CD4-positive, alpha-beta T cell (primary cell): ENCODE results near the gene CLCN2. TPM values are rescaled to one million over a fixed set of nuclear protein-coding genes. Genes with fewer than 3 reads are reported as not detected.

ENCODE experiments used
- ATAC-seq: fragments of 200-7000 bp; cut with Tn5 transposase; one replicate; pipeline ENCODE4 v1.10.0; 2022; ENCODE audit warnings: mild to moderate bottlenecking; ENCODE audit not compliant: poor library complexity
- CTCF ChIA-PET: fragments of 350-600 bp; sonication (Branson Sonifier 250); formaldehyde crosslinking; loops from one replicate; lab custom pipeline; 2021; ENCODE audit warnings: antibody characterized with exemption, inconsistent platforms; lab: Charles Lee
- POLR2A ChIA-PET: fragments of 350-600 bp; sonication (Branson Sonifier 250); formaldehyde crosslinking; loops from one replicate; lab custom pipeline; 2021; ENCODE audit warnings: antibody characterized with exemption, inconsistent platforms; lab: Charles Lee
- DNase-seq, 14 experiments: peaks; one replicate each; pipeline ENCODE4 v3.0.0-alpha.2; 2013 to 2020; ENCODE audit warnings: mixed read lengths in 2 of 14
- H3K27ac ChIP-seq, 2 donors: one replicate each; pipeline versions ENCODE4 v1.5.1 to v1.7.0; 2013; ENCODE audit warnings: low read length in 2 of 2, low read depth in 1 of 2, mild to moderate bottlenecking in 1 of 2
- H3K27me3 ChIP-seq, 2 experiments: 1 replicate in 1 of 2; 2 replicates in 1 of 2; pipeline versions ENCODE4 v1.6.1 to v1.7.0; 2013; ENCODE audit warnings: low read length in 2 of 2, control low read depth in 1 of 2, mild to moderate bottlenecking in 1 of 2, moderate library complexity in 1 of 2; ENCODE audit not compliant: insufficient read depth in 2 of 2, control insufficient read depth in 1 of 2
- H3K36me3 ChIP-seq: one replicate; pipeline ENCODE4 v1.6.1; 2013; ENCODE audit warnings: low read length, control low read depth; ENCODE audit not compliant: insufficient read depth
- H3K4me1 ChIP-seq: one replicate; pipeline ENCODE4 v1.6.1; 2013; ENCODE audit warnings: low read length, control low read depth; ENCODE audit not compliant: insufficient read depth
- H3K4me3 ChIP-seq: one replicate; pipeline ENCODE4 v1.5.1; 2013; ENCODE audit warnings: mild to moderate bottlenecking, low read length, moderate library complexity
- H3K9me3 ChIP-seq, 2 experiments: 1 replicate in 1 of 2; 2 replicates in 1 of 2; pipeline versions ENCODE4 v1.6.1 to v1.7.0; 2013; ENCODE audit warnings: low read length in 2 of 2, mild to moderate bottlenecking in 2 of 2, control low read depth in 1 of 2, moderate library complexity in 1 of 2; ENCODE audit not compliant: control insufficient read depth in 1 of 2, insufficient read depth in 1 of 2
- H3K27ac Mint-ChIP-seq: one replicate; pipeline ENCODE4 v1.8.0; 2020; ENCODE audit warnings: mixed read lengths
- H3K27me3 Mint-ChIP-seq: one replicate; pipeline ENCODE4 v1.8.0; 2021; ENCODE audit warnings: mixed read lengths
- H3K36me3 Mint-ChIP-seq: one replicate; pipeline ENCODE4 v1.8.0; 2021; ENCODE audit warnings: low read depth, mixed read lengths
- H3K4me1 Mint-ChIP-seq: one replicate; pipeline ENCODE4 v1.8.0; 2021; ENCODE audit warnings: low read depth, mixed read lengths
- H3K4me3 Mint-ChIP-seq: one replicate; pipeline ENCODE4 v1.8.0; 2020; ENCODE audit warnings: mild to moderate bottlenecking, mixed read lengths
- H3K9me3 Mint-ChIP-seq: one replicate; pipeline ENCODE4 v1.8.0; 2020; ENCODE audit warnings: mixed read lengths
- CTCF ChIP-seq: fragments of 200-600 bp; IDR thresholded peaks from one replicate; pipeline ENCODE4 v1.8.0; 2022; ENCODE audit warnings: antibody characterized with exemption, mild to moderate bottlenecking
- intact Hi-C, 2 experiments: fragments of 100-400 bp; cut with DNase I in 1 of 2; cut with micrococcal nuclease in 1 of 2; formaldehyde crosslinking; loops; one replicate each; pipeline versions ENCODE4 v1.15.1 to v1.9.0; 2023 to 2025; cut with DNase I, micrococcal nuclease
- total RNA-seq, 174 experiments: library from RNA in 2 of 174; stranded (reverse) in 2 of 174; gene quantifications; one replicate each; pipeline ENCODE4 v1.2.3 and lab custom pipeline; 2021 to 2026

Gene CLCN2
- total RNA-seq, 2 experiments from 2014 or later = 3.2 to 3.5 TPM

GRCh38 chr3:184300378-184300720 is 61.1 kb downstream of the CLCN2 start:
- DNase-seq = no peak
- no peak overlapping the region for H3K4me3 ChIP-seq
- no peak for ATAC-seq
- no peaks in the 10 kb centered on the region for H3K27me3 ChIP-seq
- Mint-ChIP-seq H3K9me3 (no peaks in the 10 kb centered on the region), H3K36me3 (peaks cover 61% of the 10 kb centered on the region), H3K27me3 (no peaks in the 10 kb centered on the region), H3K4me3 (peak overlapping the region; percentile 96), H3K4me1 (peaks cover 26% of the 10 kb centered on the region), H3K27ac (peak overlapping the region; percentile 91)
- H3K27ac ChIP-seq = no peak overlapping the region
- H3K4me1 ChIP-seq = peaks cover 24% of the 10 kb centered on the region
- ChIA-PET CTCF (interaction anchor here (0.6 kb wide), 1 partner anchor 62 kb away, joined by 3 read pairs; no protein-coding TSS in a partner anchor), POLR2A (no interaction called here)
- TF ChIP-seq CTCF = no peak
- H3K9me3 ChIP-seq = no peaks in the 10 kb centered on the region
- H3K36me3 ChIP-seq = peaks cover 53% of the 10 kb centered on the region
- intact Hi-C loops = no loop called here

GRCh38 chr3:184299488-184300377 is 61.7 kb downstream of the CLCN2 start:
- Mint-ChIP-seq H3K36me3 (peaks cover 57% of the 10 kb centered on the region), H3K4me1 (peaks cover 26% of the 10 kb centered on the region), H3K27me3 (no peaks in the 10 kb centered on the region), H3K9me3 (no peaks in the 10 kb centered on the region), H3K4me3 (peak overlapping the region; percentile 96), H3K27ac (peak overlapping the region; percentile 91)
- TF ChIP-seq CTCF = no peak
- H3K27me3 ChIP-seq = no peaks in the 10 kb centered on the region
- no peak for DNase-seq
- intact Hi-C loops = loop anchor here (1.0 to 5.0 kb wide), 11 partner anchors 15 to 1502 kb away; partner anchors contain the start of genes AP2M1 (in 2 of the 2), EIF4G1 (in 2 of the 2), ABCC5 (in 1 of the 2) and CAMK2N2 (in 1 of the 2)
- ChIA-PET CTCF (no interaction called here), POLR2A (interaction anchor here (0.6 kb wide), 1 partner anchor 14 kb away, joined by 3 read pairs; no protein-coding TSS in a partner anchor)
- H3K4me1 ChIP-seq = peaks cover 24% of the 10 kb centered on the region
- H3K27ac ChIP-seq = peak overlapping the region; percentile 48 to 65
- peak overlapping the region; percentile 95 for H3K4me3 ChIP-seq
- H3K36me3 ChIP-seq = peaks cover 48% of the 10 kb centered on the region
- H3K9me3 ChIP-seq = no peaks in the 10 kb centered on the region
- no peak for ATAC-seq

GRCh38 chr3:184298759-184299487 is 62.5 kb downstream of the CLCN2 start, which contains the start of gene PSMD2:
Gene PSMD2, plus strand, starts transcription at chr3:184299241. Its CDS starts 26 bp downstream, at chr3:184299267.
- no peaks in the 10 kb centered on the region for H3K27me3 Mint-ChIP-seq
- H3K36me3 Mint-ChIP-seq = peaks cover 49% of the 10 kb centered on the region
- Histone ChIP-seq H3K9me3 (no peaks in the 10 kb centered on the region), H3K27ac (peak within 1 kb of the TSS; percentile 60 to 86), H3K4me3 (peak within 1 kb of the TSS; percentile 95), H3K4me1 (peaks cover 24% of the 10 kb centered on the region), H3K27me3 (no peaks in the 10 kb centered on the region), H3K36me3 (peaks cover 39% of the 10 kb centered on the region)
- H3K4me3 Mint-ChIP-seq = peak within 1 kb of the TSS; percentile 96
- ATAC-seq (peak; percentile 93), DNase-seq (peak; percentile 94 to 99 (median 98))
- ChIA-PET CTCF (interaction anchor here (1.0 to 1.3 kb wide), 2 partner anchors 49 to 139 kb away, joined by 4 read pairs; partner anchors contain the start of gene EEF1AKMT4), POLR2A (interaction anchor here (0.6 kb wide), 1 partner anchor 15 kb away, joined by 3 read pairs; no protein-coding TSS in a partner anchor)
- no peaks in the 10 kb centered on the region for H3K9me3 Mint-ChIP-seq
- intact Hi-C loops = loop anchor here (1.0 to 5.0 kb wide), 12 partner anchors 15 to 1502 kb away; partner anchors contain the start of genes AP2M1 (in 2 of the 2), EIF4G1 (in 2 of the 2), ABCC5 (in 1 of the 2) and ABCF3 (in 1 of the 2)
- H3K4me1 Mint-ChIP-seq = peaks cover 26% of the 10 kb centered on the region
- no peak for TF ChIP-seq CTCF
- peak within 1 kb of the TSS; percentile 91 for H3K27ac Mint-ChIP-seq
